Hepatocyte (in vitro differentiated cells): ENCODE measurements around the gene TGFB3. TPM values are rescaled to one million over a fixed set of nuclear protein-coding genes. Genes with fewer than 3 reads are reported as not detected.

ENCODE experiments used
- DNase-seq: peaks from one replicate; pipeline ENCODE4 v3.0.0-alpha.2; 2016; ENCODE audit warnings: low spot score
- H2AFZ ChIP-seq: fragments of 200-600 bp; sonication (generic); 2 replicates; pipeline ENCODE4 v1.6.0; 2016; ENCODE audit warnings: antibody characterized with exemption, mild to moderate bottlenecking
- H3K27ac ChIP-seq: fragments of 200-600 bp; sonication (generic); 2 replicates; pipeline ENCODE4 v1.5.1; 2016; ENCODE audit warnings: mild to moderate bottlenecking
- H3K27me3 ChIP-seq: fragments of 200-600 bp; sonication (generic); 2 replicates; pipeline ENCODE4 v1.6.1; 2016
- H3K36me3 ChIP-seq: fragments of 200-600 bp; sonication (generic); replicated peaks from 2 replicates; pipeline ENCODE4 v1.5.1; 2016; ENCODE audit warnings: low read depth; ENCODE audit not compliant: insufficient read depth
- H3K4me1 ChIP-seq: fragments of 200-600 bp; sonication (generic); 2 replicates; pipeline ENCODE4 v1.5.1; 2016; ENCODE audit warnings: mild to moderate bottlenecking, moderate library complexity; ENCODE audit not compliant: insufficient read depth
- H3K4me2 ChIP-seq: fragments of 200-600 bp; sonication (generic); 2 replicates; pipeline ENCODE4 v1.6.0; 2016
- H3K4me3 ChIP-seq: fragments of 200-600 bp; sonication (generic); 2 replicates; pipeline ENCODE4 v1.5.1; 2016; ENCODE audit warnings: mild to moderate bottlenecking
- H3K79me2 ChIP-seq: fragments of 200-600 bp; sonication (generic); 2 replicates; pipeline ENCODE4 v1.6.0; 2017; ENCODE audit warnings: mild to moderate bottlenecking
- H3K9me2 ChIP-seq: fragments of 200-600 bp; sonication (generic); replicated peaks from 2 replicates; pipeline ENCODE4 v1.6.0; 2017; ENCODE audit warnings: mild to moderate bottlenecking; ENCODE audit not compliant: insufficient read depth
- H3K9me3 ChIP-seq: fragments of 200-600 bp; sonication (generic); 2 replicates; pipeline ENCODE4 v1.5.1; 2016; ENCODE audit warnings: low read depth, mild to moderate bottlenecking
- H4K20me1 ChIP-seq: fragments of 200-600 bp; sonication (generic); 2 replicates; pipeline ENCODE4 v1.6.0; 2016; ENCODE audit warnings: mild to moderate bottlenecking; ENCODE audit not compliant: insufficient read depth, poor library complexity, severe bottlenecking
- EZH2 ChIP-seq: fragments of 200-600 bp; sonication (generic); IDR thresholded peaks from 2 replicates; pipeline ENCODE4 v1.6.1; 2016; ENCODE audit warnings: antibody characterized with exemption, mild to moderate bottlenecking, borderline replicate concordance
- EZH2phosphoT487 ChIP-seq: fragments of 200-600 bp; sonication (generic); IDR thresholded peaks from one replicate; pipeline ENCODE4 v1.6.1; 2018; ENCODE audit warnings: antibody characterized with exemption, mild to moderate bottlenecking, low read depth, moderate library complexity; ENCODE audit not compliant: unreplicated experiment, severe bottlenecking
- WGBS: methylation state at CpG from one replicate; pipeline ENCODE4 v1.1.6; 2016; ENCODE audit warnings: low lambda C conversion rate; ENCODE audit errors: missing lambda C conversion rate; 5-methylcytosine and 5-hydroxymethylcytosine counted together
- polyA plus RNA-seq: library from polyadenylated mRNA; unstranded; fragments of >200 nt; fragmentation: Nextera tagmentation; extraction: Ambion mirVana; gene quantifications from 2 replicates; pipeline ENCODE4 v1.2.1, GENCODE V29; 2016
- total RNA-seq: library from RNA; depleted of rRNA; stranded (reverse); fragments of >200 nt; gene quantifications from 2 replicates; pipeline ENCODE4 v1.2.3, GENCODE V29; 2014
- TF ChIP-seq, protein P1 (sequence below): fragments of 200-600 bp; sonication (generic); IDR thresholded peaks from 2 replicates; pipeline ENCODE4 v1.5.1; 2016; ENCODE audit warnings: antibody characterized with exemption, mild to moderate bottlenecking; ENCODE audit not compliant: poor library complexity

TGFB3 gene
- total and polyA plus RNA-seq, 2 experiments from 2014 or later: 23.1 to 26.2 TPM

GRCh38 chr14:75911883-75912282 lies 69.9 kb downstream of the TGFB3 start:
- Histone ChIP-seq H3K9me2 (no peaks in the 10 kb centered on the region), H3K4me2 (no peak overlapping the region), H3K36me3 (no peaks in the 10 kb centered on the region), H3K9me3 (no peaks in the 10 kb centered on the region), H3K79me2 (no peaks in the 10 kb centered on the region), H4K20me1 (no peaks in the 10 kb centered on the region), H3K27me3 (no peaks in the 10 kb centered on the region), H3K4me1 (peaks cover 3% of the 10 kb centered on the region), H3K4me3 (no peak overlapping the region), H3K27ac (no peak overlapping the region), H2AFZ (no peak overlapping the region)
- 57% methylated on average over 7 of the region's 7 CpGs for WGBS
- TF ChIP-seq EZH2: no peak
- no peak for TF ChIP-seq EZH2phosphoT487
- TF ChIP-seq, protein P1, sequence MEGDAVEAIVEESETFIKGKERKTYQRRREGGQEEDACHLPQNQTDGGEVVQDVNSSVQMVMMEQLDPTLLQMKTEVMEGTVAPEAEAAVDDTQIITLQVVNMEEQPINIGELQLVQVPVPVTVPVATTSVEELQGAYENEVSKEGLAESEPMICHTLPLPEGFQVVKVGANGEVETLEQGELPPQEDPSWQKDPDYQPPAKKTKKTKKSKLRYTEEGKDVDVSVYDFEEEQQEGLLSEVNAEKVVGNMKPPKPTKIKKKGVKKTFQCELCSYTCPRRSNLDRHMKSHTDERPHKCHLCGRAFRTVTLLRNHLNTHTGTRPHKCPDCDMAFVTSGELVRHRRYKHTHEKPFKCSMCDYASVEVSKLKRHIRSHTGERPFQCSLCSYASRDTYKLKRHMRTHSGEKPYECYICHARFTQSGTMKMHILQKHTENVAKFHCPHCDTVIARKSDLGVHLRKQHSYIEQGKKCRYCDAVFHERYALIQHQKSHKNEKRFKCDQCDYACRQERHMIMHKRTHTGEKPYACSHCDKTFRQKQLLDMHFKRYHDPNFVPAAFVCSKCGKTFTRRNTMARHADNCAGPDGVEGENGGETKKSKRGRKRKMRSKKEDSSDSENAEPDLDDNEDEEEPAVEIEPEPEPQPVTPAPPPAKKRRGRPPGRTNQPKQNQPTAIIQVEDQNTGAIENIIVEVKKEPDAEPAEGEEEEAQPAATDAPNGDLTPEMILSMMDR: no peak
- peak; percentile 16 for DNase-seq

- no peak for DNase-seq
- TF ChIP-seq, protein P1: no peak
- TF ChIP-seq EZH2: no peak
- no peak for TF ChIP-seq EZH2phosphoT487
- no peaks in the 10 kb centered on the region for H3K9me2 ChIP-seq
- H3K36me3 ChIP-seq: no peaks in the 10 kb centered on the region
- no peaks in the 10 kb centered on the region for H3K79me2 ChIP-seq
- no peak overlapping the region for H3K4me3 ChIP-seq
- no peak overlapping the region for H3K4me2 ChIP-seq
- H3K9me3 ChIP-seq: no peaks in the 10 kb centered on the region
- no peak overlapping the region for H2AFZ ChIP-seq
- H3K4me1 ChIP-seq: peaks cover 9% of the 10 kb centered on the region
- no peaks in the 10 kb centered on the region for H3K27me3 ChIP-seq
- WGBS: 57% methylated on average over 2 of the region's 2 CpGs
- no peak overlapping the region for H3K27ac ChIP-seq
- H4K20me1 ChIP-seq: no peaks in the 10 kb centered on the region
Measured at GRCh38 chr14:75910048-75910447, 71.7 kb downstream of the TGFB3 start.

GRCh38 chr14:75909630-75910029 lies 72.2 kb downstream of the TGFB3 start:
- Histone ChIP-seq H2AFZ (no peak overlapping the region), H3K36me3 (no peaks in the 10 kb centered on the region), H4K20me1 (no peaks in the 10 kb centered on the region), H3K9me3 (no peaks in the 10 kb centered on the region), H3K4me1 (peaks cover 9% of the 10 kb centered on the region), H3K9me2 (no peaks in the 10 kb centered on the region), H3K27ac (no peak overlapping the region), H3K79me2 (no peaks in the 10 kb centered on the region), H3K4me2 (no peak overlapping the region), H3K27me3 (no peaks in the 10 kb centered on the region), H3K4me3 (no peak overlapping the region)
- TF ChIP-seq, protein P1: no peak
- no peak for TF ChIP-seq EZH2
- 91% methylated on average over 3 of the region's 3 CpGs for WGBS
- no peak for DNase-seq

Other genes with a start within 250 kb of the TGFB3 start
- gene IFT43, start 3.8 kb upstream of the TGFB3 start, total RNA-seq: 28.3 and 31.9 TPM in 2 replicates
- gene IFT43, start 3.8 kb upstream of the TGFB3 start, polyA plus RNA-seq: 43.2 and 50.9 TPM in 2 replicates
- gene GPATCH2L, start 169.9 kb upstream of the TGFB3 start, total RNA-seq: 52.9 and 60.5 TPM in 2 replicates
- 16.1 and 21.4 TPM in 2 replicates for gene GPATCH2L, start 169.9 kb upstream of the TGFB3 start, polyA plus RNA-seq